ENCODE data around the gene DAO. TPM values are rescaled to one million over a fixed set of nuclear protein-coding genes. Genes with fewer than 3 reads are reported as not detected.

The DAO gene
- total RNA-seq, 2 experiments from 2014 or later: not detected

- no TSS peak for BruUV-seq (replicated peaks)
- Histone ChIP-seq H3K4me2 (ENCODE audit: low read length) (no peak overlapping the region), H3K4me1 (ENCODE audit: insufficient read depth, low read length, poor library complexity, severe bottlenecking) (peaks cover 6% of the 10 kb centered on the region), H4K20me1 (ENCODE audit: insufficient read depth, low read length) (no peaks in the 10 kb centered on the region), H3K4me3 (ENCODE audit: low read depth, low read length, poor library complexity, severe bottlenecking) (no peak overlapping the region), H3K79me2 (ENCODE audit: insufficient read depth, low read depth, low read length) (no peaks in the 10 kb centered on the region), H2AFZ (ENCODE audit: low read length) (no peak overlapping the region), H3K27ac (ENCODE audit: low read depth, low read length, poor library complexity, severe bottlenecking) (no peak overlapping the region), H3K36me3 (ENCODE audit: insufficient read depth, low read length) (no peaks in the 10 kb centered on the region), H3K9me2 (ENCODE audit: insufficient read depth, low read length) (no peaks in the 10 kb centered on the region), H3K9me3 (ENCODE audit: low read length) (no peaks in the 10 kb centered on the region)
- TF ChIP-seq EZH2phosphoT487 (IDR thresholded peaks at IDR 0.05; ENCODE audit: borderline replicate concordance, low read depth, low read length): no peak
- no peak for TF ChIP-seq CTCF (conservative IDR thresholded peaks at IDR 0.05; ENCODE audit: low read length)
- POLR2A ChIA-PET: no interaction called here
- CTCF ChIA-PET (ENCODE audit: unreplicated experiment): no interaction called here
- DNase-seq (ENCODE audit: low spot score): no peak
- intact Hi-C loops (cut with micrococcal nuclease; ENCODE audit: unreplicated experiment): no loop called here
These were observed 43.0 kb downstream of the DAO start for GRCh38 chr12:108922918-108923317.

GRCh38 chr12:108928695-108929094, 48.8 kb downstream of the DAO start:
- peaks cover 27% of the 10 kb centered on the region for H3K4me1 ChIP-seq (ENCODE audit: insufficient read depth, low read length, poor library complexity, severe bottlenecking)
- ChIA-PET CTCF (ENCODE audit: unreplicated experiment) (no interaction called here), POLR2A (interaction anchor here (3.4 kb wide), 1 partner anchor 11 kb away, joined by 18 read pairs; no protein-coding TSS in a partner anchor)
- TF ChIP-seq EZH2phosphoT487 (IDR thresholded peaks at IDR 0.05; ENCODE audit: borderline replicate concordance, low read depth, low read length): no peak
- no peak for TF ChIP-seq CTCF (conservative IDR thresholded peaks at IDR 0.05; ENCODE audit: low read length)
- no peaks in the 10 kb centered on the region for H3K79me2 ChIP-seq (ENCODE audit: insufficient read depth, low read depth, low read length)
- intact Hi-C loops (cut with micrococcal nuclease; ENCODE audit: unreplicated experiment): no loop called here
- H4K20me1 ChIP-seq (ENCODE audit: insufficient read depth, low read length): no peaks in the 10 kb centered on the region
- no peak overlapping the region for H3K4me3 ChIP-seq (ENCODE audit: low read depth, low read length, poor library complexity, severe bottlenecking)
- no peaks in the 10 kb centered on the region for H3K9me2 ChIP-seq (ENCODE audit: insufficient read depth, low read length)
- no peak overlapping the region for H3K27ac ChIP-seq (ENCODE audit: low read depth, low read length, poor library complexity, severe bottlenecking)
- DNase-seq (ENCODE audit: low spot score): no peak
- BruUV-seq (replicated peaks): no TSS peak
- no peak overlapping the region for H3K4me2 ChIP-seq (ENCODE audit: low read length)
- no peak overlapping the region for H2AFZ ChIP-seq (ENCODE audit: low read length)
- H3K36me3 ChIP-seq (ENCODE audit: insufficient read depth, low read length): no peaks in the 10 kb centered on the region
- H3K9me3 ChIP-seq (ENCODE audit: low read length): no peaks in the 10 kb centered on the region

GRCh38 chr12:108930155-108930554, 50.3 kb downstream of the DAO start:
- Histone ChIP-seq H3K79me2 (ENCODE audit: insufficient read depth, low read depth, low read length) (no peaks in the 10 kb centered on the region), H3K4me1 (ENCODE audit: insufficient read depth, low read length, poor library complexity, severe bottlenecking) (peaks cover 25% of the 10 kb centered on the region), H4K20me1 (ENCODE audit: insufficient read depth, low read length) (no peaks in the 10 kb centered on the region), H3K9me2 (ENCODE audit: insufficient read depth, low read length) (no peaks in the 10 kb centered on the region), H3K9me3 (ENCODE audit: low read length) (no peaks in the 10 kb centered on the region), H3K27ac (ENCODE audit: low read depth, low read length, poor library complexity, severe bottlenecking) (peak overlapping the region; percentile 41), H3K4me2 (ENCODE audit: low read length) (peak overlapping the region; percentile 60), H2AFZ (ENCODE audit: low read length) (peak overlapping the region; percentile 93), H3K4me3 (ENCODE audit: low read depth, low read length, poor library complexity, severe bottlenecking) (peak overlapping the region; percentile 21), H3K36me3 (ENCODE audit: insufficient read depth, low read length) (no peaks in the 10 kb centered on the region)
- no peak for TF ChIP-seq CTCF (conservative IDR thresholded peaks at IDR 0.05; ENCODE audit: low read length)
- no peak for TF ChIP-seq EZH2phosphoT487 (IDR thresholded peaks at IDR 0.05; ENCODE audit: borderline replicate concordance, low read depth, low read length)
- intact Hi-C loops (cut with micrococcal nuclease; ENCODE audit: unreplicated experiment): no loop called here
- POLR2A ChIA-PET: interaction anchor here (0.6 to 3.4 kb wide), 10 partner anchors 8 to 1241 kb away, joined by 3 to 18 read pairs (median 3); no protein-coding TSS in a partner anchor
- BruUV-seq (replicated peaks): no TSS peak
- CTCF ChIA-PET (ENCODE audit: unreplicated experiment): no interaction called here
- peak; percentile 70 for DNase-seq (ENCODE audit: low spot score)
